Liver (tissue), 9 donors: ENCODE data around the gene RABGGTA. TPM values are rescaled to one million over a fixed set of nuclear protein-coding genes. Genes with fewer than 3 reads are reported as not detected.

ENCODE experiments used
- DNase-seq: peaks from one replicate; pipeline ENCODE4 v3.0.0-alpha.2; 2017; ENCODE audit warnings: low spot score
- H3K27ac ChIP-seq, 2 donors: one replicate each; pipeline ENCODE4 v1.7.0; 2013; ENCODE audit warnings: inconsistent platforms in 2 of 2, low read length in 2 of 2, control low read depth in 1 of 2, low read depth in 1 of 2, mild to moderate bottlenecking in 1 of 2
- H3K27me3 ChIP-seq, 4 donors: one replicate each; pipeline versions ENCODE4 v1.6.1 to v1.7.0; 2013; ENCODE audit warnings: low read length in 3 of 4, inconsistent platforms in 1 of 4, mild to moderate bottlenecking in 1 of 4, moderate library complexity in 1 of 4; ENCODE audit not compliant: control insufficient read depth in 4 of 4, insufficient read depth in 4 of 4
- H3K36me3 ChIP-seq, 4 donors: one replicate each; pipeline versions ENCODE4 v1.6.1 to v1.7.0; 2013; ENCODE audit warnings: low read length in 3 of 4, mild to moderate bottlenecking in 3 of 4, low read depth in 1 of 4, moderate library complexity in 1 of 4; ENCODE audit not compliant: control insufficient read depth in 4 of 4, insufficient read depth in 3 of 4
- H3K4me1 ChIP-seq, 4 donors: one replicate each; pipeline versions ENCODE4 v1.6.1 to v1.7.0; 2013; ENCODE audit warnings: low read length in 3 of 4, mild to moderate bottlenecking in 3 of 4, moderate library complexity in 1 of 4; ENCODE audit not compliant: control insufficient read depth in 4 of 4, insufficient read depth in 4 of 4
- H3K4me3 ChIP-seq, 3 donors: one replicate each; pipeline versions ENCODE4 v1.6.1 to v1.7.0; 2013; ENCODE audit warnings: low read length in 3 of 3, control low read depth in 1 of 3, low read depth in 1 of 3, mild to moderate bottlenecking in 1 of 3
- H3K9ac ChIP-seq, 2 donors: one replicate each; pipeline ENCODE4 v1.7.0; 2013; ENCODE audit warnings: low read length in 2 of 2, mild to moderate bottlenecking in 2 of 2, moderate library complexity in 2 of 2, control low read depth in 1 of 2, low read depth in 1 of 2
- H3K9me3 ChIP-seq, 4 donors: one replicate each; pipeline versions ENCODE4 v1.6.1 to v1.7.0; 2013; ENCODE audit warnings: low read length in 3 of 4; ENCODE audit not compliant: control insufficient read depth in 4 of 4
- EGR1 ChIP-seq, 2 donors: IDR thresholded peaks; 2 replicates each; pipeline ENCODE4 v1.6.1; 2016 to 2018; ENCODE audit warnings: antibody characterized with exemption in 2 of 2, low read depth in 2 of 2
- FOXA1 ChIP-seq: IDR thresholded peaks from 2 replicates; pipeline ENCODE4 v1.6.1; 2016; ENCODE audit warnings: antibody characterized with exemption
- FOXA2 ChIP-seq: IDR thresholded peaks from 2 replicates; pipeline ENCODE4 v1.6.1; 2016; ENCODE audit warnings: antibody characterized with exemption
- HNF4A ChIP-seq, 2 donors: conservative IDR thresholded peaks; 2 replicates each; pipeline ENCODE4 v1.6.1; 2016; ENCODE audit warnings: antibody characterized with exemption in 2 of 2, mild to moderate bottlenecking in 2 of 2
- JUND ChIP-seq, 2 donors: IDR thresholded peaks; 2 replicates each; pipeline ENCODE4 v1.6.1; 2016; ENCODE audit warnings: antibody characterized with exemption in 2 of 2
- MAX ChIP-seq: IDR thresholded peaks from 2 replicates; pipeline ENCODE4 v1.6.1; 2016; ENCODE audit warnings: antibody characterized with exemption
- NR2F2 ChIP-seq: IDR thresholded peaks from 2 replicates; pipeline ENCODE4 v1.6.1; 2016; ENCODE audit warnings: antibody characterized with exemption
- RAD21 ChIP-seq, 2 donors: IDR thresholded peaks; 2 replicates each; pipeline ENCODE4 v1.6.1; 2016; ENCODE audit warnings: antibody characterized with exemption in 2 of 2, mild to moderate bottlenecking in 2 of 2
- RXRA ChIP-seq, 2 donors: IDR thresholded peaks; 2 replicates each; pipeline ENCODE4 v1.6.1; 2017 to 2018; ENCODE audit warnings: antibody characterized with exemption in 2 of 2, mild to moderate bottlenecking in 1 of 2
- SP1 ChIP-seq: IDR thresholded peaks from 2 replicates; pipeline ENCODE4 v1.6.1; 2018; ENCODE audit warnings: antibody characterized with exemption, mild to moderate bottlenecking
- TAF1 ChIP-seq: conservative IDR thresholded peaks from 2 replicates; pipeline ENCODE4 v1.6.1; 2016; ENCODE audit warnings: antibody characterized with exemption, mild to moderate bottlenecking
- WGBS: extraction: QIAGEN DNeasy Blood & Tissue Kit; methylation state at CpG from one replicate; pipeline ENCODE4 v1.1.7; 2013; 5-methylcytosine and 5-hydroxymethylcytosine counted together
- polyA plus RNA-seq, 2 donors: library from polyadenylated mRNA; stranded (reverse) in 1 of 2; unstranded in 1 of 2; fragments of 200-250 nt in 1 of 2; fragments of >200 nt in 1 of 2; fragmentation: Nextera tagmentation in 1 of 2; extraction: Ambion mirVana in 1 of 2; gene quantifications; one replicate each; pipeline versions ENCODE4 v1.2.1 to v1.2.3, GENCODE V29; 2013 to 2015
- total RNA-seq, 2 donors: library from RNA; depleted of rRNA; stranded (reverse); fragments of >200 nt; gene quantifications; one replicate each; pipeline ENCODE4 v1.2.3, GENCODE V29; 2014
- TF ChIP-seq, protein P1 (sequence below): fragments of 150-350 bp; IDR thresholded peaks from 2 replicates; pipeline ENCODE4 v1.5.1; 2017; ENCODE audit warnings: improper control_type of control experiment, low read depth, low read length; ENCODE audit not compliant: missing input control
- TF ChIP-seq, protein P2 (sequence below): IDR thresholded peaks from 2 replicates; pipeline ENCODE4 v1.6.1; 2016; ENCODE audit warnings: antibody characterized with exemption
- TF ChIP-seq, protein P3 (sequence below): IDR thresholded peaks from 2 replicates; pipeline ENCODE4 v1.6.1; 2016; ENCODE audit warnings: antibody characterized with exemption
- donor health status: healthy.
- donor health status: healthy.
- donor health status: healthy.
- donor health status: healthy.
- donor health status: healthy.

The RABGGTA gene
- total and polyA plus RNA-seq, 4 donors = 7.5 to 19.7 (median 13.2) TPM

DNA sequence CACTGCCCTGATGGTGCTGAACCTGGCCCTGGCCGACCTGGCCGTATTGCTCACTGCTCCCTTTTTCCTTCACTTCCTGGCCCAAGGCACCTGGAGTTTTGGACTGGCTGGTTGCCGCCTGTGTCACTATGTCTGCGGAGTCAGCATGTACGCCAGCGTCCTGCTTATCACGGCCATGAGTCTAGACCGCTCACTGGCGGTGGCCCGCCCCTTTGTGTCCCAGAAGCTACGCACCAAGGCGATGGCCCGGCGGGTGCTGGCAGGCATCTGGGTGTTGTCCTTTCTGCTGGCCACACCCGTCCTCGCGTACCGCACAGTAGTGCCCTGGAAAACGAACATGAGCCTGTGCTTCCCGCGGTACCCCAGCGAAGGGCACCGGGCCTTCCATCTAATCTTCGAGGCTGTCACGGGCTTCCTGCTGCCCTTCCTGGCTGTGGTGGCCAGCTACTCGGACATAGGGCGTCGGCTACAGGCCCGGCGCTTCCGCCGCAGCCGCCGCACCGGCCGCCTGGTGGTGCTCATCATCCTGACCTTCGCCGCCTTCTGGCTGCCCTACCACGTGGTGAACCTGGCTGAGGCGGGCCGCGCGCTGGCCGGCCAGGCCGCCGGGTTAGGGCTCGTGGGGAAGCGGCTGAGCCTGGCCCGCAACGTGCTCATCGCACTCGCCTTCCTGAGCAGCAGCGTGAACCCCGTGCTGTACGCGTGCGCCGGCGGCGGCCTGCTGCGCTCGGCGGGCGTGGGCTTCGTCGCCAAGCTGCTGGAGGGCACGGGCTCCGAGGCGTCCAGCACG lies 44.6 kb upstream of the RABGGTA start:
- H3K9ac ChIP-seq = no peak overlapping the region
- peaks cover 6 to 20% (median 12%) of the 10 kb centered on the region in 4 donors for H3K4me1 ChIP-seq
- DNase-seq = peak; percentile 63
- H3K27me3 ChIP-seq = no peaks in the 10 kb centered on the region
- H3K36me3 ChIP-seq = no peaks in the 10 kb centered on the region
- H3K4me3 ChIP-seq = no peak overlapping the region
- H3K27ac ChIP-seq = peak overlapping the region; percentile 4 to 21
- TF ChIP-seq NR2F2 (peak; percentile 50), FOXA1 (no peak), FOXA2 (no peak), TAF1 (no peak), EGR1 (IDR thresholded peaks at IDR 0.05; ENCODE audit: low read depth in 2 of 2) (no peak), SP1 (peak; percentile 55), RXRA (IDR thresholded peaks at IDR 0.05) (no peak), RAD21 (IDR thresholded peaks at IDR 0.05) (peak in 1 of 2 donors; percentile 39)
- TF ChIP-seq, protein P1, sequence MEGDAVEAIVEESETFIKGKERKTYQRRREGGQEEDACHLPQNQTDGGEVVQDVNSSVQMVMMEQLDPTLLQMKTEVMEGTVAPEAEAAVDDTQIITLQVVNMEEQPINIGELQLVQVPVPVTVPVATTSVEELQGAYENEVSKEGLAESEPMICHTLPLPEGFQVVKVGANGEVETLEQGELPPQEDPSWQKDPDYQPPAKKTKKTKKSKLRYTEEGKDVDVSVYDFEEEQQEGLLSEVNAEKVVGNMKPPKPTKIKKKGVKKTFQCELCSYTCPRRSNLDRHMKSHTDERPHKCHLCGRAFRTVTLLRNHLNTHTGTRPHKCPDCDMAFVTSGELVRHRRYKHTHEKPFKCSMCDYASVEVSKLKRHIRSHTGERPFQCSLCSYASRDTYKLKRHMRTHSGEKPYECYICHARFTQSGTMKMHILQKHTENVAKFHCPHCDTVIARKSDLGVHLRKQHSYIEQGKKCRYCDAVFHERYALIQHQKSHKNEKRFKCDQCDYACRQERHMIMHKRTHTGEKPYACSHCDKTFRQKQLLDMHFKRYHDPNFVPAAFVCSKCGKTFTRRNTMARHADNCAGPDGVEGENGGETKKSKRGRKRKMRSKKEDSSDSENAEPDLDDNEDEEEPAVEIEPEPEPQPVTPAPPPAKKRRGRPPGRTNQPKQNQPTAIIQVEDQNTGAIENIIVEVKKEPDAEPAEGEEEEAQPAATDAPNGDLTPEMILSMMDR = peak; percentile 25
- TF ChIP-seq, protein P2, sequence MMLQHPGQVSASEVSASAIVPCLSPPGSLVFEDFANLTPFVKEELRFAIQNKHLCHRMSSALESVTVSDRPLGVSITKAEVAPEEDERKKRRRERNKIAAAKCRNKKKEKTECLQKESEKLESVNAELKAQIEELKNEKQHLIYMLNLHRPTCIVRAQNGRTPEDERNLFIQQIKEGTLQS = no peak
- 40% methylated on average over 70 of the region's 70 CpGs for WGBS
- no peaks in the 10 kb centered on the region for H3K9me3 ChIP-seq

DNA sequence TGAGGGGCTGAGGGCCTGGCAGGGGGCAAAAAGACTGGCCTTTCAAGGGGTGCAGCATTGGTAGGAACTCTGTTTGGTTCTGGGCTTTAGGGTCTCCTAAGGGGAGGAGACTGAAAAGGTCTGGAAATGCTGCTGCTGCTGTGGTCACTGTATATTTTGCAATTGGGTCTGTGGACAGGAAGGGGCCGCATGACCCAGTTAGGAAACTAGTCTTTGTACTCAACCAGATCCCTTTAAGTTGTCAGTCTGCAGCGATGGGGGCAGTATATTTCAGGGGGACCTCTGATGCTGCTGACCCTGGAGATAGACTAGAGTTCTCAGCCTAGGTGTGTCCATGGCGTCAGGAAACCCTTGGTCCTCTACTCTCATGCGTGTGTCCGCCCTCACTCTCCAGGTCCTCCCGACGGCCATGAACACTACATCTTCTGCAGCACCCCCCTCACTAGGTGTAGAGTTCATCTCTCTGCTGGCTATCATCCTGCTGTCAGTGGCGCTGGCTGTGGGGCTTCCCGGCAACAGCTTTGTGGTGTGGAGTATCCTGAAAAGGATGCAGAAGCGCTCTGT lies 43.9 kb upstream of the RABGGTA start:
- H3K4me3 ChIP-seq = no peak overlapping the region
- no peak for DNase-seq
- no peaks in the 10 kb centered on the region for H3K9me3 ChIP-seq
- H3K27me3 ChIP-seq = no peaks in the 10 kb centered on the region
- H3K4me1 ChIP-seq = peaks cover 8 to 26% (median 16%) of the 10 kb centered on the region in 4 donors
- TF ChIP-seq FOXA1 = no peak
- TF ChIP-seq RXRA (IDR thresholded peaks at IDR 0.05) = no peak
- no peak for TF ChIP-seq TAF1
- no peak for TF ChIP-seq MAX
- TF ChIP-seq JUND (IDR thresholded peaks at IDR 0.05) = no peak
- no peak for TF ChIP-seq HNF4A (conservative IDR thresholded peaks at IDR 0.05)
- TF ChIP-seq, protein P3, sequence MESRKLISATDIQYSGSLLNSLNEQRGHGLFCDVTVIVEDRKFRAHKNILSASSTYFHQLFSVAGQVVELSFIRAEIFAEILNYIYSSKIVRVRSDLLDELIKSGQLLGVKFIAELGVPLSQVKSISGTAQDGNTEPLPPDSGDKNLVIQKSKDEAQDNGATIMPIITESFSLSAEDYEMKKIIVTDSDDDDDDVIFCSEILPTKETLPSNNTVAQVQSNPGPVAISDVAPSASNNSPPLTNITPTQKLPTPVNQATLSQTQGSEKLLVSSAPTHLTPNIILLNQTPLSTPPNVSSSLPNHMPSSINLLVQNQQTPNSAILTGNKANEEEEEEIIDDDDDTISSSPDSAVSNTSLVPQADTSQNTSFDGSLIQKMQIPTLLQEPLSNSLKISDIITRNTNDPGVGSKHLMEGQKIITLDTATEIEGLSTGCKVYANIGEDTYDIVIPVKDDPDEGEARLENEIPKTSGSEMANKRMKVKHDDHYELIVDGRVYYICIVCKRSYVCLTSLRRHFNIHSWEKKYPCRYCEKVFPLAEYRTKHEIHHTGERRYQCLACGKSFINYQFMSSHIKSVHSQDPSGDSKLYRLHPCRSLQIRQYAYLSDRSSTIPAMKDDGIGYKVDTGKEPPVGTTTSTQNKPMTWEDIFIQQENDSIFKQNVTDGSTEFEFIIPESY = no peak
- TF ChIP-seq EGR1 (IDR thresholded peaks at IDR 0.05; ENCODE audit: low read depth in 2 of 2) = no peak
- H3K27ac ChIP-seq = peak overlapping the region; percentile 4 to 48
- no peak overlapping the region for H3K9ac ChIP-seq
- 84% methylated on average over 10 of the region's 10 CpGs for WGBS
- H3K36me3 ChIP-seq = no peaks in the 10 kb centered on the region
